ENCODE data around the gene NENF.

DNA sequence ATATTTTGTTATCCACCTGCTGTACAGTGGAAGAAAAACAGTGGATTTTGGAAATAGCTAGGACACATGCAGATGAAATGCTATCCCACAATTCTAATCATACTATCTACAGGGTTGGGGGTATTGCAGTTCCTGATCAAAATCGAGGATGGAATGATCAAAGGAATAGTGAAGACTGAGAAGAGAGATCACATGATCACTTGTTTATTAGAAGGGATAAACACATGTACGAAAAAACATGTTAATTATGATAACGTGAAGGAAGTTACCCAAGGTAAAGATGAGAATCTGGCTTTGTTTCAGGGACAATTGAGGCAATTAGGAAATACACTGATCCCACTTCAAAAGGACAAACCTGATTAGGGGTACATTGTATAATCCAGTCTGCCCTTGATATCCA, 8.8 kb upstream of the NENF start:
- TF ChIP-seq, protein P1, sequence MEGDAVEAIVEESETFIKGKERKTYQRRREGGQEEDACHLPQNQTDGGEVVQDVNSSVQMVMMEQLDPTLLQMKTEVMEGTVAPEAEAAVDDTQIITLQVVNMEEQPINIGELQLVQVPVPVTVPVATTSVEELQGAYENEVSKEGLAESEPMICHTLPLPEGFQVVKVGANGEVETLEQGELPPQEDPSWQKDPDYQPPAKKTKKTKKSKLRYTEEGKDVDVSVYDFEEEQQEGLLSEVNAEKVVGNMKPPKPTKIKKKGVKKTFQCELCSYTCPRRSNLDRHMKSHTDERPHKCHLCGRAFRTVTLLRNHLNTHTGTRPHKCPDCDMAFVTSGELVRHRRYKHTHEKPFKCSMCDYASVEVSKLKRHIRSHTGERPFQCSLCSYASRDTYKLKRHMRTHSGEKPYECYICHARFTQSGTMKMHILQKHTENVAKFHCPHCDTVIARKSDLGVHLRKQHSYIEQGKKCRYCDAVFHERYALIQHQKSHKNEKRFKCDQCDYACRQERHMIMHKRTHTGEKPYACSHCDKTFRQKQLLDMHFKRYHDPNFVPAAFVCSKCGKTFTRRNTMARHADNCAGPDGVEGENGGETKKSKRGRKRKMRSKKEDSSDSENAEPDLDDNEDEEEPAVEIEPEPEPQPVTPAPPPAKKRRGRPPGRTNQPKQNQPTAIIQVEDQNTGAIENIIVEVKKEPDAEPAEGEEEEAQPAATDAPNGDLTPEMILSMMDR (IDR thresholded peaks at IDR 0.05 in 4 of 5, conservative IDR thresholded peaks at IDR 0.05 in 1 of 5): no peak
- no peak for TF ChIP-seq POLR2A (IDR thresholded peaks at IDR 0.05)

Data from gastrocnemius medialis (tissue), 4 donors.